Right renal pelvis (tissue), 4 donors: Measurements from ENCODE around the gene CDY2B. TPM values are rescaled to one million over a fixed set of nuclear protein-coding genes. Genes with fewer than 3 reads are reported as not detected.
"Not testable (repeated sequence)": the region's sequence is repeated elsewhere in the genome, so short reads cannot be mapped to it uniquely, and the experiment has no call there.

Source experiments
- DNase-seq, 4 donors: peaks; one replicate each; pipeline ENCODE4 v3.0.0-alpha.2; 2013; ENCODE audit warnings: low read depth in 4 of 4, low spot score in 3 of 4, missing footprints in 1 of 4
- polyA plus RNA-seq, 4 donors: library from polyadenylated mRNA; unstranded; fragments of 120-200 nt; gene quantifications; one replicate each; pipeline ENCODE4 v1.2.1, GENCODE V29; 2013; ENCODE audit not compliant: insufficient read length in 4 of 4

Gene CDY2B
- polyA plus RNA-seq = not detected

DNA sequence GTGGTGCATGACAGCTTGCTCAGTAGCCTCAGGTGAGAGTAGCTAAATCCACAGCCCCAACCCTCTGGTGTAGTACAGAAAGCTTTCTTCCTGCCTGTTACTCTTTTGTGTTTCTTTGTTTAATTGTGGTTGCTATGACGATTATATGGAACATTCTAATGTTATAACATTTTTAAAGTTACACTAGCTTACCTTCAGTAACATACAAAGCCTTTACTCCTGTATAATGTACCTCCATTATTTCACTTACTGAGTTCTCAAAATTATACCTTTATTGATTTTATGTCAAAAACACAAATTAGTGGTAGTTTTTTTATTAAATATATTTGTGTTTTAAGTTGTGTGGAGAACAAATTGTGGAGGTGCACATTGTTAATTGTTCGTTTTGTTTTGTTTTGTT, at the start of gene CDY2B:
Gene CDY2B (minus strand): TSS at position 101 of the 400 bp plus-strand sequence. CDS start 328 bp downstream, outside the sequence.
- not testable (repeated sequence) for DNase-seq

DNA sequence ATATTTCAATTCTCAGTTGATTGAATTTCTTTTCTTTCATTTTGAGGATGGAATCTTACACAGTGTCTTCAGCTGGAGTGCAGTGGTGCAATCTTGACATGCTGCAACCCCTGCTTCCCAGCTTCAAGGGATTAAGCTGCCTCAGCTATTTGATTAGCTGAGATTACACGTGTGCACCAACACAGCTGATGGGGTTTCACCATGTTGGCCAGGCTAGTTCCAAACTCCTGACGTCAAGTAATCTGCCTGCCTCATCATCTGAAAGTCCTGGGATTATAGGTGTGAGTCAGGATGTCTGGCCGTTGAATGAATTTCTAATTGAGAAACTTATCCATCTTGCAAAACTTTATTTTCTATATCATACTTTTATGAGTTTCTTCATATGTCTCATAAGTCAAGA, 28.0 kb upstream of the CDY2B start:
- DNase-seq = not testable (repeated sequence)

GRCh38 chrY:17907351-17907750, 27.3 kb upstream of the CDY2B start:
- DNase-seq = not testable (repeated sequence)

DNA sequence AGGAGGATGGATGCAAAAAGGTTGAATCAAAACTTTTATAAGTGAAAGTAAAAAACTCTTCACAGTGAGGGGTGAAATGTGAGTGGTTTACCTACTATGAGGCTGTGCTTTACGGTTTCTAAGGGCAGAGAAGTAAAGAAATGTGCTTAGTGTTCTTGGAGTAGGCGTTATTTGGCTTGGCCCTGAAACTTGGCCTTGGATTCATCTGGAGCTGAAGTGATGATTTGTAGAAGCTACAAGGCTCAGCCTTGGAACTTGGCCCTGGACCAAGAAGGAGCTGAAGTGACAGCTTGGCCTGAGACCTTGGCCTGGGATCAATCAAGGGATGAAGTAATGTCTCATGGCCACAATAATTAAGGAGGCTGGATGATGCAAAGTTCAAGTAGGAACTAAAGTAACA, 1.7 kb upstream of the CDY2B start:
- DNase-seq = not testable (repeated sequence)

DNA sequence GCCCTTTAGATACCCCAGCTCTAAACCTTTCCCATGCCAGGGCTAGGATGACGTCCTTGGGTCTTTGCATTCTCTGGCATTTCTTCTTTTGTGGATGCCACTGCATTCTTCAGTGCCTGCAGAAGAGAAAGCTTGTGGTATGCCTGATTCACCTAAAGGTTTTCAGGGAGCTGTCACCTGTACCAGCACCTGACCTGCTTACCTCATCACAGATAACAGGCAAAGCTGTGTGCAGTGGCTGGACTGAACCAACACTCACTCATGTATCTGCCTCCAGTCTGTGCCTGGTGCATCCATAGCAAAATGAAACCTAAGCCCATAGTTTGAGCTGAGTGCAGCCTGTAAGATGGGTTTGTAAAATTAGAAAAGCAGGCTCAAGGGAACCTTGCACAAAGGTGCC, 3.3 kb downstream of the CDY2B start:
- not testable (repeated sequence) for DNase-seq

- DNase-seq = not testable (repeated sequence)
Measured at GRCh38 chrY:17875401-17875800, 4.6 kb downstream of the CDY2B start.

DNA sequence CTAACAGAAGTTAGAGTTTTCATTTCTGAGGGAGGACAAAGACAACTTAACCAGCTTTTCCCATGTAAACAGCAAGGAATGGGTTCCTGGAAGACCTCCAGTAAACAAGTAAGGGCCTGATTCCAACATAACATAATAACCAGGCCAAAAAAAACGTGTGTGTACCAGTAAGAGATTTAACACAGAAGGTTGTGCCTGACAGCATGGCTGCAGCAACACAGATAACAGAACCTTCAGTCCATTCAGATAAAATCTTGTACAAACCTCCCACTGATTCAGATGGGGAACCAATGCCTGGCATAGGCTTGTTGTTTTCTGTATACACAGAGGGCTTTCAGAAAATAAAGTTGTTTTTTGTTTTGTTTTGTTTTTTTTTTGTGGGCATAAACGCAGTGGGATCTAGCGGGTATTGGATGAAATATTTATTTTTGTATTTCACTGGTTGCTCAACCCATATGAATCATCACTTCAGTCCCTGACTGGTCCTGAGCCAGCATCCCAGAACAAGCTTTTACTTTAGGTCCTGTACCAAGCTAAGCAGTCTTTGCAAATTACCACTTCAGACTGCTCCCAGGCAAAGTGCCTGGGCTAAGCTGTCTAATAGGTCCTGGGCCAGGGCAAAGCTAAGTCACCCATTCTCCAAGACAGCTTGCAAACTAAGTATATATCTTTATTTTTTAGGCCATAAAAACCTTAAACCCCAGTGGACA, 8.7 kb downstream of the CDY2B start:
- not testable (repeated sequence) for DNase-seq

DNA sequence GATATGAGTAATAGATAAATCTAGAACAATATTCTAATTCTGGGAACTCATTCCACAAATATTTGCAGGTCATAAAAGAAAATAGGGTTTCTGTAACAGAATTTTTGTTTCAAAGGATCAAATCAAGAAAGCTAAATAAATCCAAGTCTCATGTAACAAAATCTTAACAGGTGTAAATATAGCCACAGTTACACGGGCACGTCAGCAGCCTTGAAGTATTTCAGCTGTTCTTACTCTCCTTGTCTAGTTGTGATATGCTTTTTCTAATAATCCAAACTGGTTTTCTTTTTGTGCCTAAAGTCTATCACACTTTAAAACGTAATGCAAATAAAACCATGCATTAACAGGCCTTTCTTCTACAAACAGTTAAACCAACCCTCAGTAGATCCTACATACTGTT, 9.3 kb downstream of the CDY2B start:
- not testable (repeated sequence) for DNase-seq

GRCh38 chrY:17867850-17868249, 12.2 kb downstream of the CDY2B start:
- DNase-seq = not testable (repeated sequence)

DNA sequence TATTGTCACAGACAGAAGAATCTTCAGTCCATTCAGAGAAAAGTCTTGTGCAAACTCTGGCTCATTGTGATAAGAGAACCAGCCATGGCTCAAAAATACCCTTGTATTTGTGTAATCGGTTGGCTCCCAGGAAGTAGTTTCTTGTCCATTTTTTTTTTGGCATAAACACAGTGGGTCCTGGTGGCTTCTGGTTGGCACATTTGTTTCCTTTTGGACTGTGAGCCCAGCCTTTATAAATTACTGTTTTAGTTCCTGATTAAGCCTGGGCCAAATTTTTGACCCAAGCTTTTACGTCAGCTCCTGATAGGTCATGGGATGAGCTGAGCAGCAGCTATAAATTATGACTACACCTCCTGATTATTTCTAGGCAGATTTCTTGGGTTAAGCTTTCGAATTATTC, 19.4 kb downstream of the CDY2B start:
- DNase-seq = not testable (repeated sequence)

GRCh38 chrY:17856963-17857848, 22.8 kb downstream of the CDY2B start:
- DNase-seq = not testable (repeated sequence)

GRCh38 chrY:17856508-17856907, 23.5 kb downstream of the CDY2B start:
- not testable (repeated sequence) for DNase-seq

- not testable (repeated sequence) for DNase-seq
Measured at GRCh38 chrY:17849131-17849530, 30.9 kb downstream of the CDY2B start.

- DNase-seq = not testable (repeated sequence)
Measured at GRCh38 chrY:17832149-17832548, 47.9 kb downstream of the CDY2B start.

Other genes with a start within 250 kb of the CDY2B start
- not detected for gene CDY2A, start 145.6 kb upstream of the CDY2B start, polyA plus RNA-seq